C4-2B (cell line): Measurements from ENCODE around the gene PPARD.

Source experiments
- H3K27ac ChIP-seq: fragments of 450-650 bp; 2 replicates; pipeline ENCODE4 v1.5.1; 2017
- ZFX ChIP-seq: fragments of 450-650 bp; IDR thresholded peaks from 2 replicates; pipeline ENCODE4 v1.6.1; 2017
- TF ChIP-seq, protein P1 (sequence below): fragments of 450-650 bp; conservative IDR thresholded peaks from 2 replicates; pipeline ENCODE4 v1.5.1; 2017; ENCODE audit warnings: mild to moderate bottlenecking

PPARD gene

DNA sequence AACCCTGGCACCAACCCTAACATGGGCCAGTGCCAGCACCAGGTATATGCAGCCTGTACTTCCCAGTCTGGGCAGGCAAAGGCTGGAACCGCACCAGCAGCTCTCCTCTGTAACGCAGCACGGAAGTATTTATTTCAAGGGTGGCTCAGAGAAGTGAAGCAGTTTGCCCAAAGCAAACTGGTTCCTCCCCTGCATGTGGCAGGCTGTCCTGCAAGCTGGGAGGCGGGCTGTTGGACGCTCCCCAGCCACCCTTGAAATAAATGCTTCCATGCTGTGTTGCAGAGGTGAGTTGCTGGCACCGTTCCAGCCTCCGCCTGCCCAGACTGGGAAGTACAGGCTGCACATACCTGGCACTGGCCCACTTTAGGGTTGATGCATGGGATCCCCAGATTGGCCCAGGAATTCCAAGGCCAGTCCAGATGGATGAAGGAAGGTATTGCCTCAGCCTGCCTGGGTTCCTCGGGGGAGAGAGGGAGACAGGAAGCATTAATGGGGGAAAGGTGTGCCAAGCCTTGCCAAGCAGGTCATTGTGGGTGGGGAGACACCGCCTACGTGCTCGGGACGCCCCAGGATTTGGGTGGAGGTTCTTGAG, 49.8 kb downstream of the PPARD start:
- no peak for TF ChIP-seq ZFX
- TF ChIP-seq, protein P1, sequence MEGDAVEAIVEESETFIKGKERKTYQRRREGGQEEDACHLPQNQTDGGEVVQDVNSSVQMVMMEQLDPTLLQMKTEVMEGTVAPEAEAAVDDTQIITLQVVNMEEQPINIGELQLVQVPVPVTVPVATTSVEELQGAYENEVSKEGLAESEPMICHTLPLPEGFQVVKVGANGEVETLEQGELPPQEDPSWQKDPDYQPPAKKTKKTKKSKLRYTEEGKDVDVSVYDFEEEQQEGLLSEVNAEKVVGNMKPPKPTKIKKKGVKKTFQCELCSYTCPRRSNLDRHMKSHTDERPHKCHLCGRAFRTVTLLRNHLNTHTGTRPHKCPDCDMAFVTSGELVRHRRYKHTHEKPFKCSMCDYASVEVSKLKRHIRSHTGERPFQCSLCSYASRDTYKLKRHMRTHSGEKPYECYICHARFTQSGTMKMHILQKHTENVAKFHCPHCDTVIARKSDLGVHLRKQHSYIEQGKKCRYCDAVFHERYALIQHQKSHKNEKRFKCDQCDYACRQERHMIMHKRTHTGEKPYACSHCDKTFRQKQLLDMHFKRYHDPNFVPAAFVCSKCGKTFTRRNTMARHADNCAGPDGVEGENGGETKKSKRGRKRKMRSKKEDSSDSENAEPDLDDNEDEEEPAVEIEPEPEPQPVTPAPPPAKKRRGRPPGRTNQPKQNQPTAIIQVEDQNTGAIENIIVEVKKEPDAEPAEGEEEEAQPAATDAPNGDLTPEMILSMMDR: no peak
- H3K27ac ChIP-seq: peak overlapping the region; percentile 67

DNA sequence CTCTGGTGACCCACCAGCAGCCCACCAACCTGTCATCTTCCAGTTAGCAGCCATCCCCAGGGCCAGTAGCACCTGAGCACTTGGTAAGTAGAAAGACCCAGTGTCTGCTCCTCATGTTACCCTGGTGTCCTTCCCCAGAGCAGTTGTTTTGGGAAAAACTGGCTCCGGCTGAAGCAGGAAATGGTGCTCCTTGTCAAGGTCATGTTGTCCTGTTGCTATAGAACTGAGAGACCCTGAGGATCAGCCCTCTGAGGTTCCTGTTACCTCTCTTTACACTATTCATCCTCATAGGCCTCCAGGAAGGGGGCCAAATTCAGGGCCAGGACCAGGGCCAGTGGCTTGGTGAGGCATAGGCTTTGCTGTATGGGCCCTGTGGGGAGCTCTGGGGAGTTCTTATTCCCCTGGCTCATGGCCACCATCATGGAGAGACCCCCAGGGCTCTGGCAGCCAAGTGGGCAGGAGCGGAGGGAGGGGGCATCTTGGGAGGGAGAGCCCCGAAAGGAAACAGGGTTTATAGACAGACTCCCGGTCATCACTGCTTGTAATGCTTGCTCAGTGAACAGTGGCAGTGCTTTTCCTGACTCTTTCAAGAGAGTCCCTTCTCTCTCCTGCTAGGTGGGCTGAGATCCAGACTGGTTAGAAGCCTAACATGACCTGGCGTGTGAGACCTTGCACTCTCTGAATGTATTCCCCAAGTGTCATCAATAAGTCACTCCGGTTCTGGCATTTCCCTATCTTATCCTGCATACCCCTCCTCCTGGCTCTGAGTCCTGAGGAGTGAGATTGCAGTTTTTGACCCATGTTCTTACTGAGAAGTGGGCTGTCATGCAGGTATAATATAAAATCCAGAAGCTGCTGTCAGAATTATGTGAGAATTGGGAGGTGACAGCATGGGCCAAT, 50.7 kb downstream of the PPARD start:
- peak overlapping the region; percentile 67 for H3K27ac ChIP-seq
- TF ChIP-seq, protein P1: no peak
- TF ChIP-seq ZFX: no peak

DNA sequence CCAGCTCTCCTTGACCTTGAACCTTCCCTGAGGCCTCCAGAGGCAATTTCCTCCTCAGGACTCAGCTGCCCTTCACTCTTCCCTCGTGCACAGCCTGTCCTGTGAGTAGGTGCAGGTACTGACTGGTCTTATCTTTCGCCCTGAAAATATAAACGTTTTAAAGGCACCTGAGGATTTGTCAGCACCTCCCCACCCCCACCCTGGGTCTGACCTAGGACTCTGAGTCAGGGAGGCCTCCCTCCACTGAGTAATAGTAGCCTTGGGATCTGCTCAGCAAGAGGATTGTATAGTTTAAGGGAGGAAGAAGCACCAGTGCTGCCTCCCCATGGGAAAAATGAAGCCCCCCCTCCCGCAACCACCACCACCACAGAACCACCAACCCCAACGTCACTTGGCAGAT, 54.6 kb downstream of the PPARD start:
- TF ChIP-seq ZFX: no peak
- TF ChIP-seq, protein P1: no peak
- no peak overlapping the region for H3K27ac ChIP-seq

DNA sequence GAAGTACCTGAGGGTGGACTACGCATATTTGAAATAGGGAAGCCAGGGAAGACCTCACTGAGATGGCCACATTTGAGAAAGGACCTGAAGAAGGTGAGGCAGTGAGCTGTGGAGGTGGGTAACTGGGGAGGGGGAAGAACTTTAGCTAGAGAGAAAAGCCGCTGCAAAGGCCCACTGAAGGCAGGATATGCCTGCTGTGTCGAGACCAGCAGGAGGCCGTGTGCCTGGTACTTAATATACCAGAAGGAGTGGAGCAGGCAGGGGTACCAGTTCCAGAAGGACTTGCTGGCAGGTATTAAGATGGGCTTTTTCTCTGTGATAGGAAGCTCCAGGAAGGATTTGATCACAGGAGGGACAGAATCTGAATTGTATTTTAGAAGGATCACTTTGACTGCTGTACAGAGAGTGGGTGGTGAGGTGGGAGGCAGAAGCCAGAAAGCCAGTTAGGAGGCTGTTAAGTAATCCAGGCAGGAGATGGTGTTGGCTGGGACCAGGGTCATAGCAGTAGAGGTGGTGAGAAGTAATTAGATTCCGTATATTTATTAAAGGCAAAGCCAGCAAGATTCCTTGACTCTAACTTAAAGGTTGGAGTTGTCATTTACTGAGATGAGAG, 55.6 kb downstream of the PPARD start:
- H3K27ac ChIP-seq: no peak overlapping the region
- TF ChIP-seq ZFX: no peak

DNA sequence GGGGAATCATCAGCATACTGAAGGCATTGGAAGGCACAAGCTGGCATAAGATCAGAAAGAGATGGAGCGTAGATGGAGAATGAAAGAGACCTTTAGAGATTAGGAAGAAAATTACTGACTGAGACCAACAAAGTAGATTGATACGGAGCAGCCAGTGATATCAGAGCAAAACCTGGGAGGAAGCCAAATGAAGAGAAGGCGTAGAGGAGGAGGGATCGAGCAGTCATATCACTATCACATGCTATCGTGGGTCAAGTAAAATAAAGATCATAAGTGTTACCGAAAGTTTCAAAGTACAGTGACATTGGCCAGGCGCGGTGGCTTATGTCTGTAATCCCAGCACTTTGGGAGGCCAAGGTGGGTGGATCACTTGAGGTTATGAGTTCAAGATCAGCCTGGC, 56.2 kb downstream of the PPARD start:
- TF ChIP-seq, protein P1: no peak
- no peak overlapping the region for H3K27ac ChIP-seq

GRCh38 chr6:35400111-35400510, 57.8 kb downstream of the PPARD start:
- TF ChIP-seq, protein P1: no peak
- TF ChIP-seq ZFX: no peak
- H3K27ac ChIP-seq: no peak overlapping the region

- TF ChIP-seq, protein P1: no peak
- TF ChIP-seq ZFX: no peak
Observed at GRCh38 chr6:35400901-35401311, 58.5 kb downstream of the PPARD start.

More at GRCh38 chr6:35400901-35401311, 58.5 kb downstream of the PPARD start:
- peak overlapping the region; percentile 10 for H3K27ac ChIP-seq
